Measurements from ENCODE around the gene DGKD.

The DGKD gene

GRCh38 chr2:233468047-233468740, 113.9 kb downstream of the DGKD start:
- TF ChIP-seq PATZ1 (CRISPR knock-in tag; IDR thresholded peaks at IDR 0.05; ENCODE audit: borderline replicate concordance) = no peak
- no peak for TF ChIP-seq BACH2 (CRISPR knock-in tag; IDR thresholded peaks at IDR 0.05; ENCODE audit: borderline replicate concordance)
- no peak for TF ChIP-seq TOX (CRISPR knock-in tag; IDR thresholded peaks at IDR 0.05; ENCODE audit: borderline replicate concordance)
- no peak for ATAC-seq

- no peak for TF ChIP-seq ZFP30 (CRISPR knock-in tag; IDR thresholded peaks at IDR 0.05)
- no peak for TF ChIP-seq ESRRG (CRISPR knock-in tag; IDR thresholded peaks at IDR 0.05)
- TF ChIP-seq SNAI2 (CRISPR knock-in tag; IDR thresholded peaks at IDR 0.05) = no peak
- TF ChIP-seq ZNF8 (CRISPR knock-in tag; IDR thresholded peaks at IDR 0.05) = no peak
- TF ChIP-seq, protein P1, sequence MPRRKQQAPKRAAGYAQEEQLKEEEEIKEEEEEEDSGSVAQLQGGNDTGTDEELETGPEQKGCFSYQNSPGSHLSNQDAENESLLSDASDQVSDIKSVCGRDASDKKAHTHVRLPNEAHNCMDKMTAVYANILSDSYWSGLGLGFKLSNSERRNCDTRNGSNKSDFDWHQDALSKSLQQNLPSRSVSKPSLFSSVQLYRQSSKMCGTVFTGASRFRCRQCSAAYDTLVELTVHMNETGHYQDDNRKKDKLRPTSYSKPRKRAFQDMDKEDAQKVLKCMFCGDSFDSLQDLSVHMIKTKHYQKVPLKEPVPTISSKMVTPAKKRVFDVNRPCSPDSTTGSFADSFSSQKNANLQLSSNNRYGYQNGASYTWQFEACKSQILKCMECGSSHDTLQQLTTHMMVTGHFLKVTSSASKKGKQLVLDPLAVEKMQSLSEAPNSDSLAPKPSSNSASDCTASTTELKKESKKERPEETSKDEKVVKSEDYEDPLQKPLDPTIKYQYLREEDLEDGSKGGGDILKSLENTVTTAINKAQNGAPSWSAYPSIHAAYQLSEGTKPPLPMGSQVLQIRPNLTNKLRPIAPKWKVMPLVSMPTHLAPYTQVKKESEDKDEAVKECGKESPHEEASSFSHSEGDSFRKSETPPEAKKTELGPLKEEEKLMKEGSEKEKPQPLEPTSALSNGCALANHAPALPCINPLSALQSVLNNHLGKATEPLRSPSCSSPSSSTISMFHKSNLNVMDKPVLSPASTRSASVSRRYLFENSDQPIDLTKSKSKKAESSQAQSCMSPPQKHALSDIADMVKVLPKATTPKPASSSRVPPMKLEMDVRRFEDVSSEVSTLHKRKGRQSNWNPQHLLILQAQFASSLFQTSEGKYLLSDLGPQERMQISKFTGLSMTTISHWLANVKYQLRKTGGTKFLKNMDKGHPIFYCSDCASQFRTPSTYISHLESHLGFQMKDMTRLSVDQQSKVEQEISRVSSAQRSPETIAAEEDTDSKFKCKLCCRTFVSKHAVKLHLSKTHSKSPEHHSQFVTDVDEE (CRISPR knock-in tag; IDR thresholded peaks at IDR 0.05) = no peak
- TF ChIP-seq ZFP3 (CRISPR knock-in tag; IDR thresholded peaks at IDR 0.05) = no peak
- TF ChIP-seq ZNF70 (CRISPR knock-in tag; IDR thresholded peaks at IDR 0.05) = no peak
- TF ChIP-seq ARNTL (CRISPR knock-in tag; IDR thresholded peaks at IDR 0.05; ENCODE audit: borderline replicate concordance, low read depth) = no peak
- TF ChIP-seq, protein P2, sequence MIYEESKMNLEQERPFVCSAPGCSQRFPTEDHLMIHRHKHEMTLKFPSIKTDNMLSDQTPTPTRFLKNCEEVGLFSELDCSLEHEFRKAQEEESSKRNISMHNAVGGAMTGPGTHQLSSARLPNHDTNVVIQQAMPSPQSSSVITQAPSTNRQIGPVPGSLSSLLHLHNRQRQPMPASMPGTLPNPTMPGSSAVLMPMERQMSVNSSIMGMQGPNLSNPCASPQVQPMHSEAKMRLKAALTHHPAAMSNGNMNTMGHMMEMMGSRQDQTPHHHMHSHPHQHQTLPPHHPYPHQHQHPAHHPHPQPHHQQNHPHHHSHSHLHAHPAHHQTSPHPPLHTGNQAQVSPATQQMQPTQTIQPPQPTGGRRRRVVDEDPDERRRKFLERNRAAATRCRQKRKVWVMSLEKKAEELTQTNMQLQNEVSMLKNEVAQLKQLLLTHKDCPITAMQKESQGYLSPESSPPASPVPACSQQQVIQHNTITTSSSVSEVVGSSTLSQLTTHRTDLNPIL (CRISPR knock-in tag; IDR thresholded peaks at IDR 0.05; ENCODE audit: low read depth) = no peak
- no peak for TF ChIP-seq TCF4 (CRISPR knock-in tag; IDR thresholded peaks at IDR 0.05; ENCODE audit: borderline replicate concordance)
- ATAC-seq = no peak
These were observed 114.4 kb downstream of the DGKD start for GRCh38 chr2:233468741-233469110.

DNA sequence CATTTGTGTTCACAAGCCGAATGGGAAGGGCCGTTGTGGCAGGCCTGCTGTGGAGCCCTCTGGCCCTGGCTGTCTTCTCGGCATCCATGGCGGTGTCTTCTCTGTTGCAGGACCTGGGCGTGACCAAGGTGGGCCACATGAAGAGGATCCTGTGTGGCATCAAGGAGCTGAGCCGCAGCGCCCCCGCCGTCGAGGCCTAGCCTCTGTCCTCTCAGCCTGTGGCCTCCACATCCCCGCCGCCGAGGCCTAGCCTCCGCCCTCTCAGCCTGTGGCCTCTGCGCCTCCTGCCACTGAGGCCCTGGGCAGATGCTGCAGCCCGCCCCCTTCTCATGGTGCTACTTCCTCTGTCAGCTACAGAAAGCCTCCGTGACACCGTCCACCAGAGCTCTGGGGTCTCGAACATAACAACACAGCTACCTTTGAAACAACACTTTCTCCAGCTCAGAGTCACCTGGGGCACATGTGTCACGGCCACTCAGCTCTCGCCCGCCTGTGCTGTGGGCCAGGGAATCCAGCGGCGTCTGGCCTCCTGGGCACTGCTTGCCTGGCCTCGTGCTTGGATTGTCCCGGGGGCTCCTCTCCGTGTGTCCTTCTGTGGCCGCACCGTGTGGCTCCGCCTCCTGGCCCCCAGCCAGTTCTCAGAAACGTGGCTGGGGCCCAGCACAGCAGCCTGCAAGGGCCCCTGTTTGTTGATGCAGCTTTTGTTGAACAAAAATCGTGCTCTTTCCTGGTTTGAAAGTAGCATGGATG, 115.1 kb downstream of the DGKD start:
- no peak for ATAC-seq
- no peak for TF ChIP-seq CSDC2 (CRISPR knock-in tag; IDR thresholded peaks at IDR 0.05)
- TF ChIP-seq TOX (CRISPR knock-in tag; IDR thresholded peaks at IDR 0.05; ENCODE audit: borderline replicate concordance) = no peak
- TF ChIP-seq, protein P1 (CRISPR knock-in tag; IDR thresholded peaks at IDR 0.05) = no peak
- TF ChIP-seq, protein P2 (CRISPR knock-in tag; IDR thresholded peaks at IDR 0.05; ENCODE audit: low read depth) = no peak
- TF ChIP-seq ZC3H10 (CRISPR knock-in tag; IDR thresholded peaks at IDR 0.05) = no peak
- TF ChIP-seq ZNF565 (CRISPR knock-in tag; conservative IDR thresholded peaks at IDR 0.05; ENCODE audit: low read depth) = no peak

Data from SK-N-SH treated with all-trans-retinoic acid at 6 μM for 48 hours (cell line).